ENCODE data around the gene SLC1A5. TPM values are rescaled to one million over a fixed set of nuclear protein-coding genes. Genes with fewer than 3 reads are reported as not detected.
A peak's percentile ranks its signal among the peaks of the same experiment; 100 is the strongest.
"Not testable (repeated sequence)": the region's sequence is repeated elsewhere in the genome, so short reads cannot be mapped to it uniquely, and the experiment has no call there.

SLC1A5 gene
- total and polyA plus RNA-seq, 7 donors, result 3.2 to 12.6 (median 7.8) TPM

GRCh38 chr19:46764817-46765291 lies 23.5 kb downstream of the SLC1A5 start:
- ATAC-seq (no peak), DNase-seq (no peak)
- H3K4me1 ChIP-seq, result peaks cover 20% of the 10 kb centered on the region
- intact Hi-C loops (cut with DNase I), result no loop called here
- H3K27ac ChIP-seq, result no peak overlapping the region
- no peak for TF ChIP-seq CTCF (IDR thresholded peaks at IDR 0.05)
- no peaks in the 10 kb centered on the region for H3K9me3 ChIP-seq
- 59 to 63% (median 62%) methylated on average over 11 of the region's 11 CpGs for WGBS, 3 donors
- no peaks in the 10 kb centered on the region for H3K36me3 ChIP-seq (ENCODE audit: insufficient read depth in 1 of 2, low read depth in 1 of 2)
- no peaks in the 10 kb centered on the region for H3K27me3 ChIP-seq (ENCODE audit: insufficient read depth in 3 of 3, low read length in 2 of 3)
- H3K4me3 ChIP-seq, result no peak overlapping the region

DNA sequence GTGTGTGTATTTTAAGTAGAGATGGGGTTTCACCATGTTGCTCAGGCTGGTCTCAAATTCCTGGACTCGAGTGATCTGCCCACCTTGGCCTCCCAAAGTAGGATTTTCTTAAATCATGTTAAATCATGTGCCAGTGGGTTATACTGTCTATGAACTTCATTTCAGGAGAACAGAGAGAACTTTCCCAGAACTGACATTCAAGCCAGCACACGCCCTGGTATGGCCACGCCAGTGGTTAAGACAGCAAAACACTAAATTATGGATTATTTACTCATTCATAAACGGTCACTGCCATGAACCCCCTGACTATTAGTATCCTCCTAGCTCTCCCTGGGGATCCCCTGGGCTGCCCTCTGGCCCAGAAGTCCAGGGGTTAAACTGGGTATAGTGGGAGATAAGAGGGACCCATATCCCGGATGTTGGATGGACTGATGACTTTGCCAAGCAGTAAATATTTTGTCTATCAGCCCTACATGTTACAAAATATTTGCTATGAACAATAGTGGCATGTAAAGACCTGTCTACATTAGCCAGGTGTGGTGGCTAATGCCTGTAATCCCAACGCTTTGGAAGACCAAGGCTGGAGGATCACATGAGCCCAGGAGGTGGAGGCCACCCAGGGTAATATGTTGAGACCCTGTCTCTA lies 26.0 kb downstream of the SLC1A5 start:
- peaks cover 23% of the 10 kb centered on the region for H3K4me1 ChIP-seq
- no peak for TF ChIP-seq CTCF (IDR thresholded peaks at IDR 0.05)
- ATAC-seq (no peak), DNase-seq (no peak)
- no peak overlapping the region for H3K4me3 ChIP-seq
- H3K27me3 ChIP-seq (ENCODE audit: insufficient read depth in 3 of 3, low read length in 2 of 3), result no peaks in the 10 kb centered on the region
- WGBS, 3 donors, result 64 to 80% (median 75%) methylated on average over 6 of the region's 6 CpGs
- no peaks in the 10 kb centered on the region for H3K9me3 ChIP-seq
- H3K27ac ChIP-seq, result no peak overlapping the region
- intact Hi-C loops (cut with DNase I), result no loop called here
- H3K36me3 ChIP-seq (ENCODE audit: insufficient read depth in 1 of 2, low read depth in 1 of 2), result peaks cover 0 to 4% of the 10 kb centered on the region in 2 donors

DNA sequence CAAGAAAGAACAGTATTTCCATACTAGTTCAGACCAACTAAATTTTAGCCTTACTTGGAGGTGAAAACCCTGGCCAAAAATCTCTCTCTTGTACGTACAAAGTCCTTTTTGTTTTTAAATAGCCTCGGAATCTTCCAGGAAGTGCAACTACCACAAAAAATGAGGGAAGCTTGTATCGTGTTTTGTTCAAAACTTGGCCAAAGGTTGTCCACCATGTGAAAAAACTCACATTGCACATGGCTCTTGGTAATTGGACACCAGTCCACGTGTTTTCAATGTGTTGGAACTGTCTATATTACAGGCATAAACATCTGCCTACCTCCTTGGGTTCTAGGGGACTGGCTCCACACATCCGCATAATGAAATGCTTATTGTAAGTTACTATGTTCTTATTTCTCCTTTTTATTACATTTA lies 27.0 kb downstream of the SLC1A5 start:
- Histone ChIP-seq H3K4me3 (no peak overlapping the region), H3K27ac (no peak overlapping the region), H3K9me3 (no peaks in the 10 kb centered on the region), H3K27me3 (ENCODE audit: insufficient read depth in 3 of 3, low read length in 2 of 3) (no peaks in the 10 kb centered on the region), H3K36me3 (ENCODE audit: insufficient read depth in 1 of 2, low read depth in 1 of 2) (peaks cover 2 to 13% of the 10 kb centered on the region in 2 donors), H3K4me1 (peaks cover 23% of the 10 kb centered on the region)
- no peak for TF ChIP-seq CTCF (IDR thresholded peaks at IDR 0.05)
- DNase-seq (no peak), ATAC-seq (no peak)
- intact Hi-C loops (cut with DNase I), result no loop called here
- WGBS, 3 donors, result 48 to 52% (median 49%) methylated on average over 5 of the region's 5 CpGs

GRCh38 chr19:46760897-46761296 lies 27.5 kb downstream of the SLC1A5 start:
- H3K4me1 ChIP-seq, result peaks cover 23% of the 10 kb centered on the region
- 48 to 81% (median 65%) methylated on average over 4 of the region's 4 CpGs for WGBS, 3 donors
- DNase-seq; H3K27me3 ChIP-seq (ENCODE audit: insufficient read depth in 3 of 3, low read length in 2 of 3); ATAC-seq; H3K4me3 ChIP-seq; H3K9me3 ChIP-seq; intact Hi-C loops (cut with DNase I): not testable (repeated sequence)
- H3K36me3 ChIP-seq (ENCODE audit: insufficient read depth in 1 of 2, low read depth in 1 of 2), result peaks cover 3 to 16% of the 10 kb centered on the region in 2 donors
- peak overlapping the region; percentile 58 for H3K27ac ChIP-seq

- Histone ChIP-seq H3K4me3 (no peak overlapping the region), H3K27me3 (ENCODE audit: insufficient read depth in 3 of 3, low read length in 2 of 3) (no peaks in the 10 kb centered on the region), H3K27ac (peak overlapping the region; percentile 58), H3K9me3 (no peaks in the 10 kb centered on the region), H3K36me3 (ENCODE audit: insufficient read depth in 1 of 2, low read depth in 1 of 2) (peaks cover 3 to 16% of the 10 kb centered on the region in 2 donors), H3K4me1 (peaks cover 23% of the 10 kb centered on the region)
- no peak for TF ChIP-seq CTCF (IDR thresholded peaks at IDR 0.05)
- DNase-seq, result no peak
- ATAC-seq, result no peak
- WGBS, 3 donors, result 84 to 86% (median 85%) methylated on average over 5 of the region's 5 CpGs
- intact Hi-C loops (cut with DNase I), result no loop called here
Observed at GRCh38 chr19:46760363-46760762, 28.0 kb downstream of the SLC1A5 start.
